LNCAP (cell line): Measurements from ENCODE around the gene KRTAP1-5.
"Not testable (repeated sequence)": the region's sequence is repeated elsewhere in the genome, so short reads cannot be mapped to it uniquely, and the experiment has no call there.

Source experiments
- CTCF ChIP-seq: fragments of 450-650 bp; IDR thresholded peaks from 2 replicates; pipeline ENCODE4 v1.5.1; 2017; ENCODE audit warnings: mild to moderate bottlenecking

The KRTAP1-5 gene

DNA sequence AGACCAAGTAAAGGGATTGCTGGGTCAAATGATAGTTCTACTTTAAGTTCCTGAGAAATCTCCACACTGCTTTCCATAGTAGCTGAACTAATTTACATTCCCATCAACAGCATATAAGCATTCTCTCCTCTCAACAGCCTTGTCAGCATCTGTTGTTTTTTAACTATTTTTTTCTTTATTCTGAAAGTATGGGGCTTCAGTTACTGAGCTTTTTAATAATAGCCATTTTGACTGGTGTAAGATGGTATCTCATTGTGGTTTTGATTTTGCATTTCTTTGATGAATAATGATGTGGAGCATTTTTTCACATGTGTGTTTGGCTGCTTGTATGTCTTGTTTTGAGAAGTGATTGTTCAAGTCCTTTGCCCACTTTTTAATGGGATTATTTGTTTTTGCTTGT is 25.6 kb upstream of the KRTAP1-5 start:
- TF ChIP-seq CTCF: no peak

DNA sequence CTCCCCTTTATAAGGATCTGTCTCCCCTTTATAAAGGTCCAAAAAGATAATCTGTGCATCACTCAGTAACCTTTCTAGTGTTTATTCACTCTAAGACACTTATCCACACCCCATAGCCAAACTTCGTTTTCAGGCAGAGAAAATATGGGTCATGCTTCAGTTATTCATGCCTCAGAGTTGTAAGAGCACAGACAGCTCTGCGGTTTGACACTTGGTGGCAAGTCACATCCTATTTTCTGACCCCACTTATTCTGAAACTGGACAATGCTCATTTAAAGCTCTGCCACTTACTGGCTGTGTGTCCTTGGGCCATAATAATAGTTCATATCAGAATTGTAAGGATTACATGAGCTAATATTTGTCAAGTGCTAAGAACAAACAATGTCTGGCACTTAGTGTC is 22.1 kb upstream of the KRTAP1-5 start:
- TF ChIP-seq CTCF: no peak

GRCh38 chr17:41048441-41048840 is 21.4 kb upstream of the KRTAP1-5 start:
- TF ChIP-seq CTCF: no peak

- not testable (repeated sequence) for TF ChIP-seq CTCF
Observed at GRCh38 chr17:41046735-41047465, 19.9 kb upstream of the KRTAP1-5 start, which contains the start of gene KRTAP2-1. Gene KRTAP2-1 (minus strand): TSS chr17:41047316. CDS start chr17:41047267, 49 bp downstream.

DNA sequence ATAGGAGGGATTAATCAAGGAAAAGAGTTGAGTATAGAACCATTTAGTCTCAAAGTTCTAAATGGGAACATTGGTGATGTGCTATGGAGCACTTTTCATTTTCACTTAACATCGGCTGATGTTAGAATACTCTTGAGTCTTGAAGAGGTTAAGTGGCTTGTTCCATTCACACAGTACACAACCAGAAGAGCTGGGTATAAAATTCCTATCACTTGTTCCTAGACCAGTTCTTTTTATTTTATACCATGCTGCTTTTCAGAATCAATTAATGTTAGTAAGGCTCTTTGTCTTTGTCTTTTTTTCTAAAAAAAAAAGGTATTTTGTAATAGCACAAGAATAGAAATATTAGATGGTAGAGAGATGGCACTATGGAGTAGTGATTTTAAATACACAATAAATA is 15.9 kb upstream of the KRTAP1-5 start:
- no peak for TF ChIP-seq CTCF

- not testable (repeated sequence) for TF ChIP-seq CTCF
Observed at GRCh38 chr17:41040783-41041571, 14.0 kb upstream of the KRTAP1-5 start, which contains the start of gene KRTAP1-1. Gene KRTAP1-1 (minus strand): TSS chr17:41041450. CDS start chr17:41041397, 53 bp downstream.

- TF ChIP-seq CTCF: no peak
Observed at GRCh38 chr17:41037853-41038350, 10.9 kb upstream of the KRTAP1-5 start.
